ENCODE measurements around the gene VSTM4.

GRCh38 chr10:49113741-49114141 lies 1.6 kb downstream of the VSTM4 start:
- TF ChIP-seq EZH2 (IDR thresholded peaks at IDR 0.05; ENCODE audit: insufficient read depth, poor library complexity, severe bottlenecking) (no peak), EZH2phosphoT487 (IDR thresholded peaks at IDR 0.05; ENCODE audit: insufficient read depth, low read depth) (no peak)
